HepG2 (cell line): Measurements from ENCODE around the gene CAPN8. TPM values are rescaled to one million over a fixed set of nuclear protein-coding genes. Genes with fewer than 3 reads are reported as not detected.

Experiments used
- BCL3 ChIP-seq: sonication (generic); formaldehyde crosslinking; IDR thresholded peaks from 2 replicates; pipeline ENCODE4 v1.5.1; 2020; ENCODE audit warnings: mild to moderate bottlenecking, missing genetic modification reagents, moderate library complexity
- CBX2 ChIP-seq, 2 experiments: fragments of 200-600 bp in 1 of 2; sonication (generic); formaldehyde crosslinking in 1 of 2; IDR thresholded peaks; 2 replicates each; pipeline versions ENCODE4 v1.7.0 to v1.8.1; 2018 to 2022; ENCODE audit warnings: low read depth in 2 of 2, low read length in 1 of 2, mild to moderate bottlenecking in 1 of 2, missing genetic modification reagents in 1 of 2
- CEBPB ChIP-seq: IDR thresholded peaks from 2 replicates; pipeline ENCODE4 v1.6.1; 2011; ENCODE audit warnings: low read depth, low read length, improper control_type of control experiment, borderline replicate concordance
- CREM ChIP-seq, 2 experiments: sonication (generic) in 1 of 2; formaldehyde crosslinking in 1 of 2; IDR thresholded peaks; 2 replicates each; pipeline versions ENCODE4 v1.4.0 to v1.6.1; 2016 to 2020; ENCODE audit warnings: antibody characterized with exemption in 1 of 2, mild to moderate bottlenecking in 1 of 2, missing genetic modification reagents in 1 of 2
- CTCF ChIP-seq: sonication (generic); formaldehyde crosslinking; IDR thresholded peaks from 2 replicates; pipeline ENCODE4 v1.5.0; 2020; ENCODE audit warnings: mild to moderate bottlenecking, missing genetic modification reagents, moderate library complexity
- DMAP1 ChIP-seq: IDR thresholded peaks from 2 replicates; pipeline ENCODE4 v1.6.1; 2016
- ELF3 ChIP-seq: IDR thresholded peaks from 2 replicates; pipeline ENCODE4 v1.6.1; 2016; ENCODE audit warnings: missing genetic modification reagents, missing compliant biosample characterization
- ETV5 ChIP-seq: IDR thresholded peaks from 2 replicates; pipeline ENCODE4 v1.6.1; 2018; ENCODE audit warnings: missing biosample characterization, missing genetic modification reagents, inconsistent platforms, borderline replicate concordance
- NAIF1 ChIP-seq: sonication (generic); formaldehyde crosslinking; IDR thresholded peaks from 2 replicates; pipeline ENCODE4 v1.5.0; 2020; ENCODE audit warnings: mild to moderate bottlenecking, missing genetic modification reagents, borderline replicate concordance
- NFE2L1 ChIP-seq: sonication (generic); formaldehyde crosslinking; IDR thresholded peaks from 2 replicates; pipeline ENCODE4 v1.4.0; 2020; ENCODE audit warnings: missing genetic modification reagents, mild to moderate bottlenecking, borderline replicate concordance
- NR2F1 ChIP-seq, 2 experiments: fragments of 450-650 bp in 1 of 2; formaldehyde crosslinking in 1 of 2; IDR thresholded peaks; 2 replicates each; pipeline versions ENCODE4 v1.5.0 to v1.6.1; 2016 to 2020; ENCODE audit warnings: mild to moderate bottlenecking in 1 of 2, missing compliant biosample characterization in 1 of 2, missing genetic modification reagents in 1 of 2, moderate library complexity in 1 of 2
- RAD21 ChIP-seq: fragments of 450-650 bp; formaldehyde crosslinking; IDR thresholded peaks from 2 replicates; pipeline ENCODE4 v1.5.0; 2020; ENCODE audit warnings: mild to moderate bottlenecking
- SMAD1 ChIP-seq: sonication (generic); formaldehyde crosslinking; IDR thresholded peaks from 2 replicates; pipeline ENCODE4 v1.4.0; 2020; ENCODE audit warnings: missing genetic modification reagents, low read depth, mild to moderate bottlenecking, borderline replicate concordance
- USF2 ChIP-seq, 2 experiments: sonication (generic) in 1 of 2; formaldehyde crosslinking in 1 of 2; IDR thresholded peaks; 2 replicates each; pipeline versions ENCODE4 v1.5.1 to v1.6.1; 2011 to 2020; ENCODE audit warnings: borderline replicate concordance in 1 of 2, low read depth in 1 of 2, low read length in 1 of 2, mild to moderate bottlenecking in 1 of 2, missing genetic modification reagents in 1 of 2, moderate library complexity in 1 of 2
- ZNF354B ChIP-seq: sonication (generic); formaldehyde crosslinking; IDR thresholded peaks from 2 replicates; pipeline ENCODE4 v1.8.0; 2022; ENCODE audit warnings: mild to moderate bottlenecking, missing genetic modification reagents
- ZNF501 ChIP-seq: sonication (generic); formaldehyde crosslinking; IDR thresholded peaks from 2 replicates; pipeline ENCODE4 v1.5.1; 2020; ENCODE audit warnings: mild to moderate bottlenecking, moderate library complexity, missing genetic modification reagents
- polyA plus RNA-seq, 8 experiments: library from polyadenylated mRNA; depleted of rRNA in 3 of 8; stranded (reverse) in 7 of 8; unstranded in 1 of 8; fragments of >200 nt; fragmentation: Illumina TruSeq in 4 of 8; extraction: Trizol in 4 of 8; gene quantifications; 2 replicates each; pipeline versions ENCODE4 v1.2.1 to v1.2.3, GENCODE V29; 2011 to 2016; ENCODE audit warnings: low read depth in 4 of 8, missing spikeins in 1 of 8, mixed read lengths in 1 of 8; ENCODE audit not compliant: insufficient read depth in 1 of 8
- total RNA-seq, 5 experiments: library from RNA; depleted of rRNA; stranded (reverse); fragments of >200 nt; fragmentation: Illumina TruSeq; extraction: Trizol; gene quantifications; 2 replicates each; pipeline ENCODE4 v1.2.3, GENCODE V29; 2016; ENCODE audit warnings: low read depth in 1 of 5

The CAPN8 gene
- total and polyA plus RNA-seq, 2 of the 13 experiments (the other 11 are each of a cell fraction or from before 2014, with no cell fraction given): 0.20 to 0.25 TPM

GRCh38 chr1:223628233-223629125, 37.0 kb downstream of the CAPN8 start (continued):
- TF ChIP-seq ZNF501 (CRISPR knock-in tag): 0 out of 2 replicates have a peak, but pooled peaks have one; percentile 23
- no peak for TF ChIP-seq BCL3 (CRISPR knock-in tag)
- TF ChIP-seq ELF3 (CRISPR knock-in tag): no peak
- no peak for TF ChIP-seq CEBPB
- TF ChIP-seq NR2F1 (CRISPR knock-in tag; IDR thresholded peaks at IDR 0.05): 0 out of 4 replicates have a peak, but pooled peaks of 1 of the 2 experiments have one; percentile 14
- TF ChIP-seq SMAD1 (CRISPR knock-in tag): no peak
- TF ChIP-seq ETV5 (CRISPR knock-in tag): peak; percentile 81
- no peak for TF ChIP-seq CBX2 (IDR thresholded peaks at IDR 0.05; ENCODE audit: low read depth, low read length)
- no peak for TF ChIP-seq CBX2 (CRISPR knock-in tag; IDR thresholded peaks at IDR 0.05; ENCODE audit: low read depth)
- peak; percentile 56; the same call in 1 of the 2 replicates for TF ChIP-seq RAD21 (CRISPR knock-in tag)
- TF ChIP-seq NFE2L1 (CRISPR knock-in tag): no peak
- no peak for TF ChIP-seq DMAP1 (CRISPR knock-in tag)
- no peak for TF ChIP-seq ZNF354B (CRISPR knock-in tag)
- no peak for TF ChIP-seq NAIF1 (CRISPR knock-in tag)
- peak; percentile 89 for TF ChIP-seq CTCF (CRISPR knock-in tag)
- TF ChIP-seq USF2 (IDR thresholded peaks at IDR 0.05; ENCODE audit: low read depth, low read length): peak; percentile 57; the same call in 1 of the 2 replicates
- peak; percentile 63; the same call in 1 of the 2 replicates for TF ChIP-seq USF2 (CRISPR knock-in tag; IDR thresholded peaks at IDR 0.05; ENCODE audit: borderline replicate concordance)
- TF ChIP-seq CREM (IDR thresholded peaks at IDR 0.05): no peak
- no peak for TF ChIP-seq CREM (CRISPR knock-in tag; IDR thresholded peaks at IDR 0.05)
- TF ChIP-seq, all 625 proteins: peak for 24
